Activated T-cell treated with anti-CD3 and anti-CD28 coated beads, Interleukin-2, amount 50 U/mL, for 72 hours (primary cell): ENCODE data around the gene FAM3C. TPM values are rescaled to one million over a fixed set of nuclear protein-coding genes. Genes with fewer than 3 reads are reported as not detected.
"Not testable (repeated sequence)": the region's sequence is repeated elsewhere in the genome, so short reads cannot be mapped to it uniquely, and the experiment has no call there.

Experiments used
- ATAC-seq, 2 donors: fragments of 150-1000 bp; cut with Tn5 transposase; replicated peaks in 1 of 2; 2 replicates each; pipeline ENCODE4 v1.10.0; 2021; ENCODE audit warnings: moderate library complexity in 2 of 2, mild to moderate bottlenecking in 1 of 2
- DNase-seq, 2 donors: peaks; one replicate each; pipeline ENCODE4 v3.0.0; 2021 to 2022; ENCODE audit warnings: mixed read lengths in 1 of 2
- H3K27ac Mint-ChIP-seq: one replicate; pipeline ENCODE4 v1.8.0; 2022; ENCODE audit warnings: mild to moderate bottlenecking, moderate library complexity, mixed read lengths
- H3K27me3 Mint-ChIP-seq: one replicate; pipeline ENCODE4 v1.8.0; 2022; ENCODE audit warnings: low read depth, mixed read lengths
- H3K36me3 Mint-ChIP-seq, 2 donors: one replicate each; pipeline ENCODE4 v1.8.0; 2022; ENCODE audit warnings: mixed read lengths in 2 of 2, mild to moderate bottlenecking in 1 of 2; ENCODE audit not compliant: insufficient read depth in 2 of 2
- H3K4me1 Mint-ChIP-seq: one replicate; pipeline ENCODE4 v1.8.0; 2022; ENCODE audit warnings: low read depth, mixed read lengths
- H3K4me3 Mint-ChIP-seq, 2 donors: one replicate each; pipeline ENCODE4 v1.8.0; 2022; ENCODE audit warnings: mild to moderate bottlenecking in 2 of 2, mixed read lengths in 2 of 2, moderate library complexity in 2 of 2
- H3K9me3 Mint-ChIP-seq, 2 donors: one replicate each; pipeline ENCODE4 v1.8.0; 2022; ENCODE audit warnings: mixed read lengths in 2 of 2
- total RNA-seq, 2 donors: library from RNA; stranded (reverse); gene quantifications; one replicate each; pipeline ENCODE4 v1.2.3, GENCODE V29; 2022

The FAM3C gene, protein sequence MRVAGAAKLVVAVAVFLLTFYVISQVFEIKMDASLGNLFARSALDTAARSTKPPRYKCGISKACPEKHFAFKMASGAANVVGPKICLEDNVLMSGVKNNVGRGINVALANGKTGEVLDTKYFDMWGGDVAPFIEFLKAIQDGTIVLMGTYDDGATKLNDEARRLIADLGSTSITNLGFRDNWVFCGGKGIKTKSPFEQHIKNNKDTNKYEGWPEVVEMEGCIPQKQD
- total RNA-seq, result 10 to 100 TPM; 22.2 to 27.1 TPM

DNA sequence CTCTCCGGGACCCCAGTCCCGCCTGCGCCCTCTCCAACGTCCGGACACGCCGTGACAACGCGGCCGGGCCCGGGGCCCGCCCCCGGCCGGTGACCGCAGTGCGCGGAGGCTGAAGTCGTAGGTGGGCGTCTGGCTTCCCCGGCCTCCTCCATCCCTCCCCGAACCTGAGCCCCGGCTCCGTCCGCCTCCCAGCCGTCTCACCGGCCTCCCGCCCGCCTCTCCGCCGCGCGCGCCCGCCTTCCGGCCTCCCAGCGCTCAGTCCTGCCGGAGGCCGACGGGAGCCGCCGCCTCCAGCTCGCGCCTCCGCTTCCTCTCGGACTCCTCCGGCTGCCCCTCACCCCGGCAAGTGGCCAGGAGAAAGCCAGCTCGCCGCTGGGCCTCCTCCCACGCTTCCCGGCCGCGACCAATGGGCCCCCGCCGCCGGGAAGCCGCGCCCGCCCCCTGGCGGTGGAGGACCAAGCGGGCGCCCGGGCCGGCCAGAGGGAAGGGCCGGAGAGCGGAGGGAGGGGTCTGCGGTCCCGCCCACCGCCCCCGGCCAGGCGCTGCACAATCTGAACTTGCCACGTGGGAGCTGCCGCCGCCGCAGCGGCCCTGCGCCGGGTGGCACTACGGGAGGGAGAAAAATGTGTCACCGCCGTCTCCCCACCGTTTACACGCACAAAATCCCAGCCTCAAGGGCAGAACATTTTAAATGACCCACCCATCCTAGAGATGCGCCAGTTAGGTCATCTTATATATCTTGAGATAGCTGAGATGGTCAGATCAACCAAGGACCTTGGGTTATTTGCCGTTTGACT, at the start of gene FAM3C:
Gene FAM3C, minus strand, starts transcription at position 348 of the 797 bp plus-strand sequence. CDS start 13,339 bp downstream, outside the sequence.
- peak; percentile 87 to 94 for DNase-seq
- Mint-ChIP-seq H3K27me3 (no peaks in the 10 kb centered on the region), H3K27ac (peak within 1 kb of the TSS; percentile 92), H3K4me3 (peak within 1 kb of the TSS; percentile 87 to 88), H3K4me1 (peaks cover 31% of the 10 kb centered on the region), H3K9me3 (no peaks in the 10 kb centered on the region), H3K36me3 (peaks cover 8 to 11% of the 10 kb centered on the region in 2 donors)
- peak; percentile 91 to 94 for ATAC-seq

DNA sequence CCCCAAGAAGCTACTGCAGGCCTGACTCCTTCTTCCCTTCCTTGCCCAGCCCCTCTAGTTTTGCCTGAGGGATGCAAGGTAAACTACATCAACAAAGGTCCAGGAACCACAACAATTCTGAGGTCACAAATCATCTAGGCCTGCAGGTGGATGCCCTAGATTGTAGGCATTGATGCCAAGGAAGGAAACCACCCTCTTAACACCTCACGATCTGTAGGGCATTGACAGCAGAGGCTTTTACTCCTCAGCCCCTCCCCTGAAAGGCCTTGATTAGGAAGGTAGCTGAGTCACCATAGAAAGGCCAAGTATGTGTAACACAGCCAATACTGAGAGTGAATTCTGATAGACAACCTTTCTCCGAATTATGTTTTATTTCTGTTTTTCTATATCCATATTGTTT, 46.7 kb upstream of the FAM3C start:
- Mint-ChIP-seq H3K9me3 (peaks cover 0 to 4% of the 10 kb centered on the region in 2 donors), H3K36me3 (peaks cover 9 to 11% of the 10 kb centered on the region in 2 donors), H3K27me3 (no peaks in the 10 kb centered on the region), H3K4me1 (peaks cover 30% of the 10 kb centered on the region), H3K4me3 (no peak overlapping the region), H3K27ac (no peak overlapping the region)
- ATAC-seq (peak; percentile 65 to 77), DNase-seq (peak in 1 of 2 donors; percentile 10)

DNA sequence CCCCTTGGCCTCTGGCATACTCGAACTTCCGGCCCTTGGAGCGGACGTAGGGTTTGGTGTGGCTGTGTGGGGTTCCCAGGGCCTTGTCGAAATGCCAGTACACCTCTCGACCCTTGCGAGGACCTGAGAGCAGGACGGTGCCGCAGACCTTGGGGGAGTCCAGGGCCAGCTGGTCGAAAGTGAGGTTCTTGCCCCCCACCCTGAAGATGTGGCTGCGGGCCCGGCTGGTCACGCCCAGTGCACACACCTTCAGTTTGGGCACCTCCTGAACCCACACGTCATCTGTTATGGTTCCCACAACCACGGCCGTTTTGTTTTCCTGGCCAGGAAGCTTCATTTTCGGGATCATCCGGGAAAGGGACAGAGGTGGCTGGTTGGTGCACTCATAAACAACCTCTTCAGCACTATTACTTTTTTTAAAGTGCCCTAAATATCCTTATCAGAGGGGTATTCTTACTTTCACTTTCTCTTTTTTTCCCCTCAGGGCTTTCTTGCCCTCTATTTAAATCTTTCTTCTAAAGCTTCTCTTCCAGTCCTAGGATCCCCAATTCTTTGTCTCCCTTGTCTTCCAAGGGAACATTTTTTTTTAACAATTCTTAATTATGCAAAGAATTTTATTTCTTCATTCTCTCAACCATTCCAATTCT, 44.9 kb upstream of the FAM3C start:
- Mint-ChIP-seq H3K9me3 (peaks cover 0 to 4% of the 10 kb centered on the region in 2 donors), H3K4me3 (peak overlapping the region; percentile 56 to 74), H3K27me3 (no peaks in the 10 kb centered on the region), H3K4me1 (peaks cover 33% of the 10 kb centered on the region), H3K27ac (peak overlapping the region; percentile 85), H3K36me3 (peaks cover 9 to 11% of the 10 kb centered on the region in 2 donors)
- peak in 1 of 2 donors; percentile 4 for DNase-seq
- ATAC-seq, result no peak

DNA sequence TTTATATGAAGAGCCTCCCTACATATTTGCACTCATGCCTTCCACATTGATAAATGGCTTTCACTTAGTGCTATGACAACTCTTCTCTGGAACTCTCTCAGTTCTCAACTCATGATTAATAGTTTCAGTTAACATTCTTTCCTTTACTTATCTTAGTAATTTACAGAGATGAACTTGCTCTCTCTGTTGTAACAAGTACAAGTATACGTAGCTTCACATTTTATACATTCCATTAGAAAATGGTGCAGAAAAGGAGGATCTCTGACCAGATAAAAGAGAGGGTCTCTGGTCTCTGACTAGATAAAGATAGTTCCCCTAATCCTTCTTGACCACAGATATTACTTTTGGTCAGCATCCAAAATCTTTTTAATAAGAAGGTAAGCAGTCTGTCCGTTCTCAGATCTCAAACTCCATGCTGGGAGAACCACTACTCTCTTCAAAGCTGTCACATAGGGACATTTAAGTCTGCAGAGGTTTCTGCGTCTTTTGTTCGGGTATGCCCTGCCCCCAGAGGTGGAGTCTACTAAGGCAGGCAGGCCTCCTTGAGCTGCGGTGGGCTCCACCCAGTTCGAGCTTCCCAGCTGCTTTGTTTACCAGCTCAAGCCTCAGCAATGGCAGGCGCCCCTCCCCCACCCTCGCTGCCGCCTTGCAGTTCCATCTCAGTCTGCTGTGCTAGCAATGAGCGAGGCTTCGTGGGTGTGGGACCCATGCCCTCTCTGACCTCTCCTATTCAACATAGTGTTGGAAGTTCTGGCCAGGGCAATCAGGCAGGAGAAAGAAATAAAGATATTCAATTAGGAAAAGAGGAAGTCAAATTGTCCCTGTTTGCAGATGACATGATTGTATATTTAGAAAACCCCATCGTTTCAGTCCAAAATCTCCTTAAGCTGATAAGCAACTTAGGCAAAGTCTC, 42.2 kb upstream of the FAM3C start:
- DNase-seq (peak; percentile 74 to 77), ATAC-seq (peak; percentile 76 to 83)
- H3K36me3 Mint-ChIP-seq, result peaks cover 9 to 11% of the 10 kb centered on the region in 2 donors
- H3K27ac Mint-ChIP-seq, result peak overlapping the region; percentile 93
- not testable (repeated sequence) for H3K9me3 Mint-ChIP-seq, H3K27me3 Mint-ChIP-seq
- H3K4me3 Mint-ChIP-seq, result peak overlapping the region; percentile 80 to 90
- H3K4me1 Mint-ChIP-seq, result peaks cover 33% of the 10 kb centered on the region

DNA sequence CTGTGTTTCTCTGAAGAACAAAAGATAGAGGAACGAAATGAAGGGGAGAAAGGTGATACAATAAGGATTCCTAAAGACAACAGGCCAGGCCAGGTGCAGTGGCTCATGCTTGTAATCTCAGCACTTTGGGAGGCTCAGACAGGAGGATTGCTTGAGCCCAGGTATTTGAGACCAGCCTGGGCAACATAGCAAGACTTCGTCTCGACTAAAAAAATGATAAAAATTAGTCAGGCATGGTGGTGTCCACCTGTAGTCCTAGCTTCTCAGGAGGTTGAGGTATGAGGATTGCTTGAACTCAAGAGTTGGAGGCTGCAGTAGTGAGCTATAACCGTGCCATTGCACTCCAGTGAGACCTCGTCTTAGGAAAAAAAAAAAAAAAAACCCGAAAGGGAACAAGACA, 41.4 kb upstream of the FAM3C start:
- Mint-ChIP-seq H3K27ac (no peak overlapping the region), H3K4me1 (peaks cover 28% of the 10 kb centered on the region), H3K36me3 (peaks cover 9 to 11% of the 10 kb centered on the region in 2 donors), H3K27me3 (no peaks in the 10 kb centered on the region), H3K4me3 (no peak overlapping the region), H3K9me3 (peaks cover 0 to 4% of the 10 kb centered on the region in 2 donors)
- peak in 1 of 2 donors; percentile 3 for ATAC-seq
- no peak for DNase-seq

DNA sequence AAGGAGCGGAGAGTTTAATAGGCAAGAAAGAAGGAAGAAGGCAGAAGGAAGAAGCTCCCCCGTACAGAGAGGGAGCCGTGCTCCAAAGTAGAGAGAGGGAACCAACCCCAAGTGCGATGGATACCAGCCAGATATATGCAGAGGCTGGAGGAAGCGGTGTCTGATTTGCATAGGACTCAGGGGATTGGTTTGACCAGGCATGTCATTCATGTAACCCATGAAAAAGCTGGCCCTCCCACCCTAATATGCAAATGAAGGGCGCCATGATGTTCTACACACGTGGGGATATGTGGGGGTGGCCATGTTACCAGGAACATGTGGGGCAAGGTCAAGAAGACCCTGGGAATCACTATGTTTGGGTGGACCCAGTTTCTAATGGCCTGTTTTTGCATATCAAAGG, 40.6 kb upstream of the FAM3C start:
- no peak for ATAC-seq
- peaks cover 9 to 11% of the 10 kb centered on the region in 2 donors for H3K36me3 Mint-ChIP-seq
- peaks cover 22% of the 10 kb centered on the region for H3K4me1 Mint-ChIP-seq

DNA sequence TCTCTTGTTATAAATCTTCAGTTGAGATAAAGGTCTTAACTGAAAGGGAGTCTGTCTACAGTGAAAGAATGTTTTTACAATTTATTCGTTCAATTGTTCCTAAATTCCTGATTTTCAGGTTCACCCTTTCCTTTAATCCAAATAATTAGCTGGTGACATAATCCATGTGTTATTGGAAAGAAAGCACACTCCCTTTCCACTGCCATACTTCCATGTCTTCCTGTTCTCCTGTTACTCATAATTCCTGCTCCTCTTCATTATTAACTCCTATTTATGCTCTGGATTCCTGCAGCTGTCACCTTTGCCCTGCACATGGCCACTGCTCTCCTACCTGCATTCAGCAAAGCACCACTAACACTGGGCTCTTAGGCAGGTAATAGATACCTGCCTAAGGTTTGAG, 40.0 kb upstream of the FAM3C start:
- H3K27me3 Mint-ChIP-seq, result no peaks in the 10 kb centered on the region
- no peak for DNase-seq
- ATAC-seq, result no peak
- H3K27ac Mint-ChIP-seq, result no peak overlapping the region
- H3K36me3 Mint-ChIP-seq, result peaks cover 6 to 11% of the 10 kb centered on the region in 2 donors
- H3K4me1 Mint-ChIP-seq, result peaks cover 17% of the 10 kb centered on the region
- no peak overlapping the region for H3K4me3 Mint-ChIP-seq
- peaks cover 2 to 4% of the 10 kb centered on the region in 2 donors for H3K9me3 Mint-ChIP-seq

More for the DNA sequence above, 40.6 kb upstream of the FAM3C start:
- no peak overlapping the region for H3K4me3 Mint-ChIP-seq
- peaks cover 2 to 4% of the 10 kb centered on the region in 2 donors for H3K9me3 Mint-ChIP-seq
- H3K27ac Mint-ChIP-seq, result no peak overlapping the region
- H3K27me3 Mint-ChIP-seq, result no peaks in the 10 kb centered on the region
- no peak for DNase-seq

DNA sequence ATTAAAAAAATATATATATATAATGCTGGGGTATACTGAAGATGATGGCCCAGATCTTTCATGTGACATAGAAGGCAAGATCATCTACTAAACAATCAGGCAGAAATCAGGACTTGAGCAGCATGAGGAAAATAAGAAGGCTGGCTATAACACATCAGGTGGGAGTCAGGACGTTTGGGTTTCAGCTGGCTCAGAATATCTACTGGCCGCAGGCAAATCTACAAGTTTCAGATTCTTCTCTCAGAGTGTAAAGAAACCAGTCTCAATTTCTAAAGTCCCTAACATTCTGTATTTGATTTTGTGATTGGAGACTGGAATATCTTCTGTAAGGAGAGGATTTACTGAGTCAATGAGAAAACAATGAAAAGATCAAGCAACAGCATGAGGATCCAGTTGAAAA, 37.7 kb upstream of the FAM3C start:
- Mint-ChIP-seq H3K27me3 (no peaks in the 10 kb centered on the region), H3K4me3 (no peak overlapping the region), H3K36me3 (no peaks in the 10 kb centered on the region), H3K4me1 (peaks cover 13% of the 10 kb centered on the region), H3K9me3 (peaks cover 0 to 2% of the 10 kb centered on the region in 2 donors), H3K27ac (no peak overlapping the region)
- ATAC-seq (no peak), DNase-seq (no peak)

DNA sequence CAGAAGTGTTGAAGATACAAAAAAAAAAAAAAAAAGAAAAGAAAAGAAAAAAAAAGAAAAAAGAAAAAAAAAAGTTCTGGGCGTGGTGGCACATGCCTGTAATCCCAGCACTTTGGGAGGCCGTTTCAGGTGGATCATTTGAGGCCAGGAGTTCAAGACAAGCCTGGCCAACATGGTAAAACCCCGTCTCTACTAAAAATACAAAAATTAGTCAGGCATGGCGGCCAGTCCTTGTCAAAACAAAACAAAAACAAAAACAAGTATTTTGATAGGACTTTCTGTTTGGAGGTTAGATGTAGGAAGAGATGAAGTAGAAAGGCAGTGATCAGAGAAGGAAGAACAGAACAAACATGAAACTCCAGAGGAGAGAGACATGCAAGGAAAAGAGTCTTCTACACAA, 36.4 kb upstream of the FAM3C start:
- not testable (repeated sequence) for H3K4me3 Mint-ChIP-seq, H3K27me3 Mint-ChIP-seq, H3K4me1 Mint-ChIP-seq, ATAC-seq, DNase-seq, H3K36me3 Mint-ChIP-seq, H3K9me3 Mint-ChIP-seq
- H3K27ac Mint-ChIP-seq, result peak overlapping the region; percentile 30

DNA sequence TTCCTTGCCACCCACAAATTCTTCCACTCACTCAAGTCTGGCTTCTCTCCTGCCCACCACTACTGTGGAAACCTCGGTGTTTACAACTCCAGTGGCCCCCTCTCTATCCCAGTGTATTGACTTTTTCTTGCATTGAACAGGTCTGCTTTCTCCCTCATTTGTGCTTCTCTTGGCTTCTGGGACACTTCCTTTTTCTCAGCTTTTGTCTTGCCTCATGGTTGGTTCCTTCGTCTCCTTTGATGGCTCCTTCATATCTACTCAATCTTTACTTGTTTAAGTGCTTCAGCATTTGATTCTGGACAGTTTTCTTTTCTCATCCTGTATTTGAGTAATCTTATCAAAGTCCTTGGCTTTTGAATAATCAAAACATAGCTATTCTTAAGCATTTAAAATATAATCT, 35.9 kb upstream of the FAM3C start:
- ATAC-seq (no peak), DNase-seq (no peak)
- no peak overlapping the region for H3K27ac Mint-ChIP-seq
- H3K9me3 Mint-ChIP-seq, result peaks cover 0 to 2% of the 10 kb centered on the region in 2 donors
- H3K27me3 Mint-ChIP-seq, result no peaks in the 10 kb centered on the region
- H3K4me1 Mint-ChIP-seq, result no peaks in the 10 kb centered on the region
- H3K4me3 Mint-ChIP-seq, result no peak overlapping the region
- H3K36me3 Mint-ChIP-seq, result no peaks in the 10 kb centered on the region

DNA sequence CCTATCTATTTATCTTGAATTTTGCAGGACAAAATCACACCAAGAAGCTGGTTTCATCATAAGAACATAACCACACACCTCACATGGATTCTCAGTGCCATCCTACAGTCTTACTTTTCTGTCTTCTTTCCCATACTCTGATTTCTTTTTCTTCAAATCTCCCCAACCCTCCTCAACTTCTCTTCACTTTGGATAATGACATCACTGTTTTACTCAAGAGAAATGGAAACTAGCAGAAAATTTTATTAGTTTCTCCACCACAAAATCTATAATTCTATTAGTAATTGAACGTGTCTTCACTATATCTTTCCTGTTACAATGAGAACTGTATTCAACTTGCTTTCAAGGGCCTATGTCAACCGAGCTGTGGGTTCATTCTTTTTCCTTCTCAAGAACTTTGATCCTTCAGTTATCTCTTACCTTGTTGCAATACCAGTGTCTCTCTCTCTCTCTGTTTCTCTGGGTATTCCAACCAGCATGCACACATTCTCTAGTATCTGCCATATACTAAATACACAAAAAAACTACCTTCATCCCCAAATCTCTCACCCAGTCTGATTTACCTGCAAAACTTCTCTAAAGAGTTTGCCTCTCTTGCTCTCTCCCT, 35.4 kb upstream of the FAM3C start:
- H3K9me3 Mint-ChIP-seq, result peaks cover 0 to 2% of the 10 kb centered on the region in 2 donors
- no peak for DNase-seq
- no peaks in the 10 kb centered on the region for H3K27me3 Mint-ChIP-seq
- ATAC-seq, result no peak
- H3K27ac Mint-ChIP-seq, result no peak overlapping the region
- H3K4me1 Mint-ChIP-seq, result no peaks in the 10 kb centered on the region
- no peaks in the 10 kb centered on the region for H3K36me3 Mint-ChIP-seq
- H3K4me3 Mint-ChIP-seq, result no peak overlapping the region

DNA sequence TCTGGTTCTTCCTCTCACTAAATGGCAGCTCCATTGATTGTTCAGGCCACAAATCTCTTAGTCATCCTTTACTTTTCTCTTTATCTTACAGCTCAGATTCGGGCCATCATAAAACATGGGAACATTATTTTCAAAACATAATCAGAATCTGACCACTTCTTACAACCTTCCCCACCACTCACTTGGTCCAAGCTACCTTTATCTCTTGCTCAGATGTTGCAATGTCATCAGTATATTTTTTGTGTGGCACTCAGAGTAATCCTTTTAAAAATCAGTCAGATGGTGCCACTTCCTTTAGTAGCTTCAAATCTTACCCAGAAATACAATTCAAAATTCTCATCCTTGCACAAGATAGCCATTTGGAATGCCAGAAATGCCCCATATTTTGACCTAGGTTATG, 34.5 kb upstream of the FAM3C start:
- H3K36me3 Mint-ChIP-seq, result no peaks in the 10 kb centered on the region
- no peak overlapping the region for H3K27ac Mint-ChIP-seq
- DNase-seq (no peak), ATAC-seq (no peak)
- H3K4me1 Mint-ChIP-seq, result no peaks in the 10 kb centered on the region
- no peaks in the 10 kb centered on the region for H3K27me3 Mint-ChIP-seq
- no peak overlapping the region for H3K4me3 Mint-ChIP-seq
- H3K9me3 Mint-ChIP-seq, result peaks cover 0 to 2% of the 10 kb centered on the region in 2 donors
